DMS114 treated with DMSO at 0.1 percent for 48 hours (cell line): ENCODE data around the gene SYP.
"Not testable (repeated sequence)": the region's sequence is repeated elsewhere in the genome, so short reads cannot be mapped to it uniquely, and the experiment has no call there.

Experiments used
- DNase-seq: peaks from one replicate; lab custom pipeline; 2025; ENCODE audit not compliant: unreplicated experiment; lab: John Stamatoyannopoulos, UW

Gene SYP

DNA sequence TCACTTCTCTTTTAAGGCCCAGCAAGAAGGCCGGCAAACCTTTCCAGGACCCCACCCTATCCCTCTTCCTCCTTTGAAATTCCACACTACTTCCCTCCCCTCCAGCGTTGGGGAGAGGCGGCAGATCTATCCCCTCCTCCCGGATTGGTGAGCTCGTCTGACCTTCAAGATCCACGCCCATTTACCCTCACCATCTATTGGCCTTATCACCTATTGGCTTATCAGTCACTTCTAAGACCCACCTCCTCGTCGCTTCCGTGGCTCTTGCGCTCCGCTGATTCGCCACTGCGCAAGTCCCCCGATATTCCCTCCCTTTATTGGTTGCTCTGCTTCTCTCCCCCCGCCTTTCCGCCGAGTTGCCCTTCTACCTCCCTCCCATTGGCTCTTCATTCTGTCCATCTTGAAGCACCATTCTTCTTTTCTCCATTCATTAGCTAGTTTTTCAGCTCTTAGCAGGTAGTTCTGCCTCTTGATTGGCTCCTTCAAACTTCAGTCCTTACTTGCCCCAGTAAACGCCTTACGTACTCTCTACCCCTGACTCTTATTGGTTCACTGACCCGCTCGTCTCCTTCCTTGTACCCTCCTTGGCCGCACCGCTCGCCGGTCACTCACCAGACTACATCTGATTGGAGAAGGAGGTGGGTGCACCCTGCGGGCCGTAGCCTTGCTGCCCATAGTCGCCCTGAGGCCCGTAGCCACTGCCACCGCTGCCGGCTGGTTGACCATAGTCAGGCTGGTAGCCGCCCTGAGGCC is 9.0 kb downstream of the SYP start:
- peak; percentile 99 for DNase-seq

GRCh38 chrX:49189606-49190005 is 10.4 kb downstream of the SYP start:
- no peak for DNase-seq

DNA sequence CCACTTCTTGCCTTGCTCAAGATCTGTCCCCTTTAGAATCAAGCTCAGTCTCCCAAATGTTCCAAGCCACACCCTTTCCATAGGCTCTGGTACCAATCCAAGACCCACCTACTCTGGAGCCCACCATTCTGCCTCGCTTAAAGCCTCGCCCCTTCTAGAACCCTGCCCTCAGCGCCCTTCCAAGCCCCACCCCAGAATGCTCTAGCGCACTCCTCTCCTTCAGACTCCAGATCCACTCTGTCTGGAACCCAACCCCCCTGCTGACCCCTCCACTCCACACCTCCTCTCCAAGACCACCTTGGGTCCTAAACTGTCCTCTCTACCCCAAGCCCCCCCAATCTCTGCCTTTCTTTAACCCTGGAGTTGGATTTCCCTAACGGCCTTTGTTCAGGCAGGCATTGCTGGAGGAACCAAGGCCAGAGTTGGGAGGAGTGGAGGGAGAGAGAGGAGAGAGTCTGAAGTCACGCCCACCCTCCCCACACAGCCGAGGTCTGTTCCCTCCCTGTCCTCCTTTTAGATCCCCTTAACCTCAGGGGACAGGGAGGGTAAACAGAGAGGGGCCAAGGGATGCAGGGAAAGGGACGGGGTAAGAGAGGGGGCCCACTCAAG is 11.4 kb downstream of the SYP start:
- no peak for DNase-seq

- no peak for DNase-seq
Measured at GRCh38 chrX:49187526-49187925, 12.5 kb downstream of the SYP start.

- no peak for DNase-seq
Measured at GRCh38 chrX:49187028-49187394, 13.0 kb downstream of the SYP start.

DNA sequence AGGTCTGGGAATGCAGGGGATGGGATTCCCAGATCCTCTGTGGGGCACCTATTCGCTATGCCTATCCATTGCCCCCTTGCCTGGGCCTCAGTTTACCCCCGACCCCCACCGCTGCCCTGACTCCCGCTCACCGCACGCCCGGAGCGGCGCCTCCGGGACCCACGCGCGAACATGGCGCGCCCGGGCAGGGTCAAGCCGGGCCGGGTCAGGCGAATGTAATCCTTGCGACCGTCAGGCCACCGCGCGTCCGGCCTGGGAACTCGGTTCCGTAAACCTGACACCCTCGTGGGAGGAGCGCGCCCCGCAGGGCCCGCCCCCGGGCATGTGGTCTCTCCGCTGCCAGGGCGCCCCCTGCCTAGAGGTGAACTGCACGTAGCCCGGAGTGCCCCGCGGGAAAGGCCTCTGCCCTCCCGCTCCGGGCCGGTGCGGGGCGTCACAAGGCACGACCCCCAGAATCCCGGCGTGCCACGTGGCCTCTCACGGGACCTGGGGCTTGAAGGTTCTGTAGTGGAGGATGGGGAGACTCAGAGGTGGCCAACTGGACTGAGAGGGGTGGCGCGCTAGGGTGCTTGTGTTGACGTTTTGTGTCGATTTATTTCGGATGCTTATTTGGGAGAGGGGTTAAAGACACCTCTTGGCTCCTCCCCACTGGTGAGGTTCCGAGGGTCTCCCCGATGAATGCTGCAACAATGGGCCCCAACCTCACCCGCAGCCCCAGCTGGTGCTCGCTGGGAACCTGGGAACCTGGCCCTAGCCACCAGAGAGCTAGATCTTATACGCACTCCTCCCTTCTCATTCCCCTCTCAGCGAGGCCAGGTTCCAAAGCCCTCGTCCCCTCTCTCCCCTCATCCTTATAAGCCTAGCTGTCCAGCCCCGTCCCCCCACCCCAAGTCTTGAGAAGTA is 13.6 kb downstream of the SYP start, which contains the start of gene PRICKLE3:
Gene PRICKLE3, minus strand, starts transcription at position 249 of the 903 bp plus-strand sequence. Its CDS starts 76 bp downstream, at position 173.
- no peak for DNase-seq

DNA sequence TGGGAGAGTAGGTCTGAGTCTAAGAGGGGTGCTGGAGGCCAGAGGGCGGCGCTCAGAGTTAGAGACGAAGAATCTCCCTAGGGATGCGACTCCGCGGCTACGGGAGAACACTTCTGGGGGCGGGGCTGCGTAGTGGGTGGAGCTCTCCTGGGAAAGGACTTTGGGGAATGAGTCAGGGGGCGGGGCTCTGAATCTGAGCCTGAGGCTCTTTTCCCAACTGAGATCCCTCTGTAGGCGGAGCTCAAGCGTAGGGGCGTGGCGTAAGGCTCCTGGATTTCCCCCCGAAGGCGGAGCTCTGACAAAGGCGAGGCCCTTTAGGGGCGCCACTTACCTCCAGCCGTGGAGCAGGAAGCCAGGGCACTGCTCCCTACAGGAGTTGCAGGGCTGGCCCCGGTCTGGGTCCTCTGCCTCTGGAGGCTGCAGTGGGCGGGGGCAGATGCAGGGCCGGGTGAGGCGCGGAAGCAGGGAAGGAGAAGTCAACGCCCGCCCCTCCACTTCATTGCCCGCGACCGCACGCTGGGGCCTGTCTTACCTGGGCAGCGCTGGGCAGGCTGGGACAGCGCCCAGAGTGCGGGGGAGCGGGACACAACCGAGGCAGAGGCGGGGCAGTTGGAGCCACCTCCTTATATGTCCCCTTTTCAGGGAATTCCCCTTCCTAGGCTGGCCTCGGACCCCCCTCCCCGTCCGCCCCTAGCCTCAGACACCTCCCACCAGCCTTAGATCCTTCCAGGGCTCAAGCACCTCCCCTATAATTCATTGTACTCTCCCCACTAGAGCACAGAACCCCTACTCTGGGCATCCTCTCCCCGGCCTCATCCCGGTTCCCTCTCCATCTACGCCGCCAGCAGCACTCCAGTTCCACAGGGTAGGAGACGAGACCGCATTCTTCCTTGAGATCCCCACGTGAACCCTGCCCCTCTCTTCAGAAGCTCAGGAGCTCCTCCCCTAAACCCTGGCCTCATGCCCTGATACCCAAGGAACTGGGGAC is 15.4 kb downstream of the SYP start:
- peak; percentile 82 for DNase-seq

DNA sequence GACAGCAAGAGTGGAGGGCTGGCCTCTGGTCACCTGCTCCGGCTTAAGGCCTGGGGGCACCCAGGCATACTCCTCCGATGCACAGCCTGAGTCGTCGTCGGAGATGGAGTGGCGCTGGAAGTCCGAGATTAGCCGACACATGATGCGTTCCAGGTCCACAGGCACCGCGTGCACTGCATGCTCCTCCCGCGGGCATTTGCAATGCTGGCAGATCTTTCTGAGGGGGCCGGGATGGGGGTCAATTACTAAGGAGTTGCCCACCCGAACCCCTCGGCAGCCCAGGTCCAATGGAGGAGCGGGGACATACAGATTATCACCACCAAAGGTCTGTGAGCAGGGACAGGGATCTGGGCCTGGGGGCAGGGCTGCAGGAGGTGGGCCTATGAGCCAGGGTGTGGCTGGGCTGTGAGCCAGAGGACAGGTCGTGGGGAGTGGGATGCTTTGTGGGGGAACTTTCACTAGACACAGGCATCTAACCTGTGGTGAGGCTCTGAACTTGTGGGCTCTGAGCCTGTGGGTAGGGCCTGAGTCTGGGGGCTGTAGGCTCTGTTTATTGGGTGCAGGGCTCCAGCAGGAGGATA is 16.2 kb downstream of the SYP start:
- no peak for DNase-seq

GRCh38 chrX:49179358-49179757 is 20.6 kb downstream of the SYP start:
- no peak for DNase-seq

GRCh38 chrX:49178537-49178936 is 21.5 kb downstream of the SYP start:
- no peak for DNase-seq

DNA sequence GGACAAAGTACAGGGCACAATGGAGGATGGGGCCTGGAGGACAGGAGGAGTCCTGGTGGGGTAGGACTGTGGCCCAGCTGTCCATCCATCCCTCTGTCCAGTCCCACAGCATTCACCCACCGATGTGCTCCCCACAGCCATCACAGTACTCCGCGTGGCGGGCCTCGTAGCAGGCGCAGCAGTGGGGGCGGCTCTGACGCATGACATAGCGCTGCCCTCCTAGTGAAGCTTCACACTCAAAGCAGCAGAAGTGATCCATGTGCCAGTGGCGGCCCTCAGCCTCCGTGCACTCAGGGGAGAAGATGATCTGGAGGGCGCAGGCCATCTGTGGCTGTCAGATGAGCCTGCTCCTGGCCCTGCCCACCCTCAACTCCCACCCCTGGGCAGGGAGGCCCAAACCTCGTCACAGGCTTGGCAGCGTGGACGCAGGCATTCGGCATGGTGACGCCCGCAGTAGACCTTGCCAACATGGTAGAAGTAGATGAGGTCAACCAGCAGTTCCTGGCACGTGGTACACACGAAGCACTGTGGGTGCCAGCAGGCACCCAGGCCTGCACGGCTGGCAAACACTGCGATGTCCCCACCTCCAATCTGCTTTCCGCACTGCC is 22.0 kb downstream of the SYP start:
- no peak for DNase-seq

DNA sequence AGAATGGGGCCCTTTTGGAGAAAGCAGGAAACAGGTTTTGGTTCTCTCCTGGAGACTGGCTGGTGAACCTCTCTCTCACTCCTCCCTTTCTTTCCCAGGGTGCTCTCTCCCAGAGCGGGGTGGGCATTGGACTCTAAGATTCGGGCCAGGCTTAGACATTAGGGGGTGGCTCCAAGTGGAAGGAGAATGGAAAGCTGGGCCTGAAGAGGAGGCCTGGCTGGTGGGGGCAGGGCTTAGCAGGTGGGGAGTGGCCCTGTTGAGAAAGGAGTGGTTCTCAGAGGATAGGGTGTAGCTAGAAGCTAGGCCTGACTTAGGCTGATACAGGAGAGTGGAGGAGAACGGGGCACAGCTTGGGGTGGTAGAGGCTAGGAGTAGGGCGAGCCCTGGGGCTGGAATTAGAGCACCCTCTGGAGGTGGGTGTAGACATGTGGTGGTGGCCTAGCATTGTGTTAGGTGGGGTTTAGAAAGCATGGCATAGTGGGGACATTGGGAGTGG is 22.6 kb downstream of the SYP start:
- DNase-seq: no peak

- DNase-seq: no peak
Measured at GRCh38 chrX:49176421-49177326, 23.3 kb downstream of the SYP start.

DNA sequence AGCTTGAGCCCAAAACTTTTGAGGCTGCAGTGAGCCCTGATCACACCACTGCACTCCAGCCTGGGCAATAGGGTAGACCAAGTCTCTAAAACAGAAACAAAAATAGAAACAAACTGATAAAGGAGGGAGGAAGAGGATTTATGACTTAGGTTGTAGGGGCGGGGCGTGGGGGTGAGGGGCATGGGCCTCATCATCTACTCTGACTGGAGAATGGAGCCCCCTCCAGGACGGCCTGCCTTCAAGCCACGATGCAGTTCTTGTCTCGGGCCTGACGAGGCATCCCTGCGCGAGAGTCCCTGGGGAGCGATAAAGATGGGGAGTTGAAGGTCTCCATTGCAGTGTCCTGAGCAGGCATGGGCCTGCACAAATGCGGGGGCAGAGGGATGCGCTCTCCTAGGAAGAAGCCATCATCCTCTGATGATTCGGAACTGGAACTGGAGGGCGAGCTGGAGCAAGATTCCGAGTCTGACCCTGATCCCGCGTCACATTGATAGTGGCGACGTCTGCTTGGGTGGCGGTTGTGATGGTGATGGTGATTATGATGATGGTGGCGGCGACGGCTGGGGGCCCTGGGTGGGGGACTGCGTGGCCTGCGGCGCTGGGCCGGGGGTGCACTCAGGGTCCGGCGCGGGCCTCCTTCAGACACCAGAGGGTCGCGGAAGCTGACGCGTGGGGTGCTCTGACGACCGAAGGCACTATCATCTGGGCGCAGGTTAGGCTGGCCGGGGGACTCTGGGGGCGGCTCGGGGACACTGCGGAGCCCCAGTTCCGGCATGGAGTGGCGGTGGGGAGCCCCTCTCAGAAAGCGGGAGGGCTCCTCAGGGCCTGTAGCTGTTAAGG is 24.3 kb downstream of the SYP start:
- DNase-seq: no peak

- DNase-seq: no peak
Measured at GRCh38 chrX:49174723-49175122, 25.3 kb downstream of the SYP start.

GRCh38 chrX:49173544-49173943 is 26.4 kb downstream of the SYP start:
- not testable (repeated sequence) for DNase-seq

GRCh38 chrX:49172280-49172780 is 27.7 kb downstream of the SYP start:
- no peak for DNase-seq
